ENCODE data around the gene CUL4B. TPM values are rescaled to one million over a fixed set of nuclear protein-coding genes. Genes with fewer than 3 reads are reported as not detected.

Gene CUL4B
- total RNA-seq, 1 experiment from 2014 or later = 54.1 TPM

- Histone ChIP-seq H3K4me1 (ENCODE audit: control insufficient read depth in 1 of 2, insufficient read depth in 2 of 2, low read length in 2 of 2) (peaks cover 3 to 20% of the 10 kb centered on the region in 2 experiments; a peak in 3 of 4 replicates), H3K9me3 (ENCODE audit: control insufficient read depth in 1 of 2, insufficient read depth in 1 of 2, low read depth in 1 of 2, low read length in 2 of 2) (no peaks in the 10 kb centered on the region), H4K20me1 (ENCODE audit: insufficient read depth) (no peaks in the 10 kb centered on the region), H3K9ac (ENCODE audit: low read length) (peak overlapping the region; percentile 60), H3K79me2 (ENCODE audit: insufficient read depth, low read length) (no peaks in the 10 kb centered on the region), H3K4me3 (replicated peaks in 1 of 2; ENCODE audit: low read depth in 1 of 2, low read length in 2 of 2) (peak overlapping the region; percentile 22 to 40), H2AFZ (ENCODE audit: low read depth, low read length, poor library complexity, severe bottlenecking) (peak overlapping the region; percentile 52), H3K27ac (ENCODE audit: low read depth, low read length) (peak overlapping the region; percentile 80), H3K9me2 (ENCODE audit: insufficient read depth) (no peaks in the 10 kb centered on the region), H3K4me2 (ENCODE audit: low read length) (peak overlapping the region; percentile 69), H3K36me3 (ENCODE audit: control insufficient read depth in 1 of 2, insufficient read depth in 2 of 2, low read length in 2 of 2) (no peaks in the 10 kb centered on the region), H3K27me3 (ENCODE audit: insufficient read depth, low read length) (no peaks in the 10 kb centered on the region)
- DNase-seq (ENCODE audit: low read depth, low spot score) (peak; percentile 80), ATAC-seq (peak; percentile 91)
- BruUV-seq (replicated peaks) = no TSS peak
- POLR2A ChIA-PET = interaction anchor here (1.3 kb wide), 1 partner anchor 17 kb away, joined by 4 read pairs; the partner anchor contains the start of gene LAMP2
- intact Hi-C loops (cut with micrococcal nuclease) = no loop called here
- CTCF ChIA-PET = interaction anchor here (0.7 to 1.2 kb wide), 10 partner anchors 9 to 449 kb away, joined by 3 to 12 read pairs (median 4); partner anchors contain the start of gene LAMP2
- RAD21 ChIA-PET (ENCODE audit: low non-redundant PET in 1 of 2, low total read pairs in 2 of 2, uncharacterized antibody in 2 of 2, unreplicated experiment in 2 of 2) = interaction anchor here in 1 of 2 experiments (1.0 kb wide), 1 partner anchor 105 kb away, joined by 4 read pairs; no protein-coding TSS in a partner anchor
- no peak for TF ChIP-seq ZNF274 (IDR thresholded peaks at IDR 0.05; ENCODE audit: low read depth, low read length)
- peak; percentile 41 for TF ChIP-seq RAD21 (IDR thresholded peaks at IDR 0.05; ENCODE audit: low read depth)
- TF ChIP-seq SIN3A (IDR thresholded peaks at IDR 0.05; ENCODE audit: low read depth) = no peak
- no peak for TF ChIP-seq CEBPB (IDR thresholded peaks at IDR 0.05; ENCODE audit: low read depth)
- no peak for TF ChIP-seq ELF1 (IDR thresholded peaks at IDR 0.05; ENCODE audit: borderline replicate concordance, low read depth)
- TF ChIP-seq TCF7L2 (IDR thresholded peaks at IDR 0.05; ENCODE audit: borderline replicate concordance, extremely low read depth, insufficient read depth, insufficient read length) = peak; percentile 79
- no peak for TF ChIP-seq EZH2phosphoT487 (IDR thresholded peaks at IDR 0.05; ENCODE audit: borderline replicate concordance)
- peak; percentile 26; the same call in 1 of the 2 replicates for TF ChIP-seq SP1 (IDR thresholded peaks at IDR 0.05; ENCODE audit: low read depth)
- TF ChIP-seq YY1 (IDR thresholded peaks at IDR 0.05; ENCODE audit: extremely low read depth, insufficient replicate concordance, low read depth, low read length) = no peak
- TF ChIP-seq JUND (IDR thresholded peaks at IDR 0.05) = no peak
- TF ChIP-seq ZFX (IDR thresholded peaks at IDR 0.05) = no peak
- TF ChIP-seq REST (IDR thresholded peaks at IDR 0.05; ENCODE audit: low read depth) = no peak
- TF ChIP-seq MAX (IDR thresholded peaks at IDR 0.05) = peak; percentile 94
- TF ChIP-seq FOSL1 (IDR thresholded peaks at IDR 0.05; ENCODE audit: low read depth) = no peak
- TF ChIP-seq SRF (IDR thresholded peaks at IDR 0.05; ENCODE audit: low read depth) = peak; percentile 41; the same call in 1 of the 2 replicates
- TF ChIP-seq EZH2 (IDR thresholded peaks at IDR 0.05) = no peak
- no peak for TF ChIP-seq ATF3 (IDR thresholded peaks at IDR 0.05)
- peak; percentile 41 to 62 (median 53); a peak in 5 of 6 replicates for TF ChIP-seq CTCF (IDR thresholded peaks at IDR 0.05 in 2 of 3, conservative IDR thresholded peaks at IDR 0.05 in 1 of 3; ENCODE audit: borderline replicate concordance in 1 of 3, insufficient read depth in 1 of 3, low read depth in 2 of 3, low read length in 2 of 3)
- TF ChIP-seq POLR2AphosphoS5 (IDR thresholded peaks at IDR 0.05; ENCODE audit: low read depth, low read length) = peak; percentile 34; the same call in 1 of the 2 replicates
- TF ChIP-seq CBX3 (IDR thresholded peaks at IDR 0.05; ENCODE audit: low read depth) = peak; percentile 53; the same call in 1 of the 2 replicates
These were observed 74.9 kb downstream of the CUL4B start for GRCh38 chrX:120485638-120486520.

Measured in HCT116 (cell line).